K562 (cell line): ENCODE measurements around the gene MRPS24. TPM values are rescaled to one million over a fixed set of nuclear protein-coding genes. Genes with fewer than 3 reads are reported as not detected.

Source experiments
- ATAC-seq: fragments of 200-7000 bp; cut with Tn5 transposase; 3 replicates; pipeline ENCODE4 v1.9.1; 2020; ENCODE audit warnings: moderate library complexity
- BruUV-seq: library from RNA; stranded (reverse); fragments of 400-500 nt; replicated peaks from 2 replicates; lab custom pipeline; 2021; lab: Mats Ljungman, UMichigan
- CTCF ChIA-PET: fragments of 300-600 bp; formaldehyde crosslinking; extraction: SDS; loops from one replicate; lab custom pipeline; 2021; ENCODE audit warnings: low intra/inter-chr PET ratio; lab: Yijun Ruan, JAX
- POLR2A ChIA-PET: fragments of 300-600, 350-650 bp; sonication (Branson Sonifier 250); formaldehyde crosslinking; extraction: SDS; loops from one replicate; lab custom pipeline; 2021; ENCODE audit warnings: antibody characterized with exemption, inconsistent platforms; lab: Yijun Ruan, JAX
- DNase-seq, 4 experiments: peaks; one replicate each; pipeline versions ENCODE4 v3.0.0 to v3.0.0-alpha.2; 2011 to 2018; ENCODE audit warnings: low spot score in 3 of 4, mixed read lengths in 3 of 4; ENCODE audit errors: extremely low read depth in 1 of 4
- FAIRE-seq: peaks from 2 replicates; lab custom pipeline; 2011; peaks lifted over from hg19 to GRCh38; lab: Jason Lieb, UNC
- H2AFZ ChIP-seq: 2 replicates; pipeline ENCODE4 v1.6.0; 2011; ENCODE audit warnings: low read depth, low read length, control low read depth, inconsistent platforms
- H3K27ac ChIP-seq: fragments of 200-600 bp; 3 replicates; pipeline ENCODE4 v1.8.0; 2011; ENCODE audit warnings: low read depth, mild to moderate bottlenecking, control low read depth, inconsistent platforms, low read length, moderate library complexity, mixed read lengths; ENCODE audit errors: extremely low read depth
- H3K27me3 ChIP-seq, 2 experiments: fragments of 300-600 bp in 1 of 2; 2 replicates in 1 of 2; 3 replicates in 1 of 2; pipeline versions ENCODE4 v1.6.0 to v1.8.0; 2011; ENCODE audit warnings: inconsistent platforms in 2 of 2, low read length in 2 of 2, mild to moderate bottlenecking in 1 of 2, mixed read lengths in 1 of 2, moderate library complexity in 1 of 2; ENCODE audit not compliant: control insufficient read depth in 2 of 2, insufficient read depth in 2 of 2
- H3K36me3 ChIP-seq: fragments of 300-600 bp; 3 replicates; pipeline ENCODE4 v1.8.0; 2011; ENCODE audit warnings: mild to moderate bottlenecking, low read length, inconsistent platforms; ENCODE audit not compliant: control insufficient read depth, insufficient read depth
- H3K4me1 ChIP-seq, 2 experiments: fragments of 200-600 bp in 1 of 2; replicated peaks in 1 of 2; 2 replicates in 1 of 2; 3 replicates in 1 of 2; pipeline versions ENCODE4 v1.5.1 to v1.8.0; 2011; ENCODE audit warnings: inconsistent platforms in 2 of 2, low read length in 2 of 2, mild to moderate bottlenecking in 1 of 2, mixed read lengths in 1 of 2, moderate library complexity in 1 of 2; ENCODE audit not compliant: control insufficient read depth in 2 of 2, insufficient read depth in 2 of 2
- H3K4me2 ChIP-seq: 2 replicates; pipeline ENCODE4 v1.6.1; 2011; ENCODE audit warnings: low read length, control low read depth, inconsistent platforms, mixed read lengths; ENCODE audit not compliant: insufficient read depth
- H3K4me3 ChIP-seq: fragments of 200-600 bp; sonication (generic), shearing (Covaris generic); 2 replicates; pipeline ENCODE4 v1.5.1; 2016; ENCODE audit warnings: control low read depth, inconsistent platforms
- H3K79me2 ChIP-seq: fragments of 200-600 bp; 3 replicates; pipeline ENCODE4 v1.8.0; 2011; ENCODE audit warnings: low read length, inconsistent platforms; ENCODE audit not compliant: control insufficient read depth, insufficient read depth
- H3K9ac ChIP-seq, 2 experiments: 2 replicates each; pipeline versions ENCODE4 v1.6.0 to v1.6.1; 2011; ENCODE audit warnings: low read depth in 2 of 2, low read length in 2 of 2, control low read depth in 1 of 2, inconsistent platforms in 1 of 2, mild to moderate bottlenecking in 1 of 2, mixed read lengths in 1 of 2; ENCODE audit not compliant: insufficient read depth in 1 of 2
- H3K9me1 ChIP-seq: one replicate; pipeline ENCODE4 v1.6.0; 2011; ENCODE audit warnings: inconsistent platforms, mild to moderate bottlenecking, low read length, moderate library complexity; ENCODE audit not compliant: control insufficient read depth, insufficient read depth
- H3K9me3 ChIP-seq: replicated peaks from 2 replicates; pipeline ENCODE4 v1.5.1; 2011; ENCODE audit warnings: low read depth, low read length, inconsistent platforms; ENCODE audit not compliant: control insufficient read depth, insufficient read depth
- H4K20me1 ChIP-seq: replicated peaks from 2 replicates; pipeline ENCODE4 v1.6.1; 2011; ENCODE audit warnings: low read length, inconsistent platforms, mixed read lengths; ENCODE audit not compliant: control insufficient read depth, insufficient read depth
- ARHGAP35 ChIP-seq: fragments of 450-650 bp; IDR thresholded peaks from 2 replicates; pipeline ENCODE4 v1.6.1; 2018; ENCODE audit not compliant: partially characterized antibody
- ARID1B ChIP-seq: fragments of 450-650 bp; IDR thresholded peaks from 2 replicates; pipeline ENCODE4 v1.6.1; 2016; ENCODE audit warnings: antibody characterized with exemption, mild to moderate bottlenecking, inconsistent platforms
- CTBP1 ChIP-seq: fragments of 450-650 bp; IDR thresholded peaks from 2 replicates; pipeline ENCODE4 v1.6.1; 2016; ENCODE audit warnings: borderline replicate concordance
- DDX20 ChIP-seq: fragments of 450-650 bp; IDR thresholded peaks from 2 replicates; pipeline ENCODE4 v1.6.1; 2016; ENCODE audit warnings: missing genetic modification characterization, low read depth, mild to moderate bottlenecking, missing compliant biosample characterization, moderate library complexity
- EHMT2 ChIP-seq: fragments of 450-650 bp; IDR thresholded peaks from 2 replicates; pipeline ENCODE4 v1.6.1; 2018; ENCODE audit warnings: antibody characterized with exemption
- MBD1 ChIP-seq: fragments of 250-450 bp; sonication (Bioruptor Pico); IDR thresholded peaks from 2 replicates; pipeline ENCODE4 v1.8.0; 2022; ENCODE audit warnings: inconsistent platforms
- MECOM ChIP-seq: fragments of 250-450 bp; sonication (Bioruptor Pico); IDR thresholded peaks from 2 replicates; pipeline ENCODE4 v1.8.0; 2022; ENCODE audit warnings: inconsistent platforms
- MEF2D ChIP-seq: conservative IDR thresholded peaks from 2 replicates; pipeline ENCODE4 v1.6.1; 2016; ENCODE audit warnings: low read depth, missing genetic modification characterization, missing compliant biosample characterization
- TCF15 ChIP-seq: fragments of 250-450 bp; sonication (Bioruptor Pico); IDR thresholded peaks from 2 replicates; pipeline ENCODE4 v1.8.0; 2022; ENCODE audit warnings: moderate library complexity, mild to moderate bottlenecking, inconsistent platforms
- THRA ChIP-seq: fragments of 450-650 bp; IDR thresholded peaks from 2 replicates; pipeline ENCODE4 v1.6.1; 2017; ENCODE audit warnings: mild to moderate bottlenecking, moderate library complexity
- USF1 ChIP-seq: sonication (generic); formaldehyde crosslinking; IDR thresholded peaks from 2 replicates; pipeline ENCODE4 v1.9.0; 2022; ENCODE audit warnings: mild to moderate bottlenecking, missing genetic modification reagents
- ZBTB26 ChIP-seq: fragments of 450-650 bp; formaldehyde crosslinking; IDR thresholded peaks from 2 replicates; pipeline ENCODE4 v1.4.0; 2022; ENCODE audit warnings: missing genetic modification characterization
- ZNF224 ChIP-seq: sonication (generic); formaldehyde crosslinking; IDR thresholded peaks from 2 replicates; pipeline ENCODE4 v1.8.0; 2022; ENCODE audit warnings: mild to moderate bottlenecking, missing genetic modification reagents
- ZNF518B ChIP-seq: fragments of 250-450 bp; sonication (Bioruptor Pico); IDR thresholded peaks from 2 replicates; pipeline ENCODE4 v1.5.0; 2021; ENCODE audit warnings: mild to moderate bottlenecking, moderate library complexity
- WGBS: fragments of 100-300 bp; shearing (Covaris generic); methylation state at CpG from one replicate; pipeline ENCODE4 v1.1.6; 2016; ENCODE audit warnings: low coverage, mixed read lengths; ENCODE audit not compliant: insufficient coverage; ENCODE audit errors: missing lambda C conversion rate; 5-methylcytosine and 5-hydroxymethylcytosine counted together
- in situ Hi-C: fragments of 300-500 bp; cut with MboI; formaldehyde crosslinking; loops from 4 replicates; pipeline ENCODE4 v1.15.0; 2018; ENCODE audit warnings: inconsistent platforms, mixed read lengths
- intact Hi-C: fragments of 100-400 bp; cut with micrococcal nuclease; formaldehyde crosslinking; loops from 2 replicates; pipeline ENCODE4 v1.14.2; 2022
- polyA plus RNA-seq, 8 experiments: library from polyadenylated mRNA; depleted of rRNA in 4 of 8; stranded (reverse) in 5 of 8; unstranded in 3 of 8; fragments of >200 nt; fragmentation: Nextera tagmentation in 2 of 8; fragmentation: Illumina TruSeq in 1 of 8; extraction: Ambion mirVana in 2 of 8; extraction: Trizol in 1 of 8; gene quantifications; 2 replicates each; pipeline versions ENCODE4 v1.2.1 to v1.2.3, GENCODE V29; 2011 to 2014; ENCODE audit warnings: inconsistent platforms in 1 of 8, missing spikeins in 1 of 8
- total RNA-seq, 7 experiments: library from RNA; depleted of rRNA in 6 of 7; stranded (reverse); fragments of >200 nt in 6 of 7; fragmentation: Illumina TruSeq in 2 of 7; extraction: Trizol in 2 of 7; gene quantifications; 2 replicates each; pipeline versions ENCODE4 v1.2.1 to v1.2.3, GENCODE V29; 2011 to 2021; ENCODE audit warnings: low replicate concordance in 1 of 7

Gene MRPS24
- total and polyA plus RNA-seq, 9 of the 15 experiments (the other 6 are each of a cell fraction or from before 2014, with no cell fraction given), result 51.4 to 214 (median 169) TPM

- FAIRE-seq, result no peak
- ChIA-PET CTCF (no interaction called here), POLR2A (interaction anchor here (0.6 kb wide), 1 partner anchor 1315 kb away, joined by 3 read pairs; no protein-coding TSS in a partner anchor)
- no peak overlapping the region for H3K4me3 ChIP-seq
- in situ Hi-C loops, result no loop called here
- H3K27ac ChIP-seq, result no peak overlapping the region
- H3K36me3 ChIP-seq, result no peaks in the 10 kb centered on the region
- H2AFZ ChIP-seq, result no peak overlapping the region
- H3K79me2 ChIP-seq, result no peaks in the 10 kb centered on the region
- intact Hi-C loops, result no loop called here
- WGBS, result 0% methylated on average over 4 of the region's 4 CpGs
- no peak overlapping the region for H3K9ac ChIP-seq
- no peak for DNase-seq
- no TSS peak for BruUV-seq
- no peaks in the 10 kb centered on the region; the same call in 1 of the 2 replicates for H3K9me3 ChIP-seq
- ATAC-seq, result no peak
- no peaks in the 10 kb centered on the region for H3K4me1 ChIP-seq
- H3K27me3 ChIP-seq, result no peaks in the 10 kb centered on the region
- H3K4me2 ChIP-seq, result no peak overlapping the region
- H3K9me1 ChIP-seq, result no peaks in the 10 kb centered on the region
- no peaks in the 10 kb centered on the region for H4K20me1 ChIP-seq
- TF ChIP-seq THRA, result no peak
- no peak for TF ChIP-seq EHMT2
- TF ChIP-seq TCF15, result no peak
- no peak for TF ChIP-seq ARHGAP35
- TF ChIP-seq MBD1 (CRISPR knock-in tag), result no peak
- TF ChIP-seq ZNF518B, result no peak
- TF ChIP-seq CTBP1, result no peak
- TF ChIP-seq ARID1B, result no peak
- no peak for TF ChIP-seq DDX20 (tag)
- no peak for TF ChIP-seq ZNF224 (CRISPR knock-in tag)
- no peak for TF ChIP-seq MECOM (CRISPR knock-in tag)
- TF ChIP-seq MEF2D (tag), result no peak
- TF ChIP-seq ZBTB26 (CRISPR knock-in tag), result no peak
- TF ChIP-seq USF1, result no peak
Observed at GRCh38 chr7:43856316-43856715, 13.0 kb downstream of the MRPS24 start.
